ENCODE measurements around the gene WDR45.

WDR45 gene

GRCh38 chrX:49061916-49062315 lies 17.8 kb downstream of the WDR45 start:
- TF ChIP-seq CTCF (IDR thresholded peaks at IDR 0.05; ENCODE audit: insufficient read depth, low read depth, low read length, missing control alignments), result no peak
- DNase-seq (ENCODE audit: low read depth), result no peak
- no peak overlapping the region for H3K4me3 ChIP-seq (ENCODE audit: low read length)

- H3K4me3 ChIP-seq (ENCODE audit: low read length), result no peak overlapping the region
- DNase-seq (ENCODE audit: low read depth), result no peak
- TF ChIP-seq CTCF (IDR thresholded peaks at IDR 0.05; ENCODE audit: insufficient read depth, low read depth, low read length, missing control alignments), result no peak
Measured at GRCh38 chrX:49061490-49061889, 18.2 kb downstream of the WDR45 start.

GRCh38 chrX:49060914-49061313 lies 18.8 kb downstream of the WDR45 start:
- DNase-seq (ENCODE audit: low read depth), result no peak
- no peak overlapping the region for H3K4me3 ChIP-seq (ENCODE audit: low read length)
- TF ChIP-seq CTCF (IDR thresholded peaks at IDR 0.05; ENCODE audit: insufficient read depth, low read depth, low read length, missing control alignments), result no peak

GRCh38 chrX:49059681-49060085 lies 20.0 kb downstream of the WDR45 start:
- peak; percentile 44 for DNase-seq (ENCODE audit: low read depth)
- no peak for TF ChIP-seq CTCF (IDR thresholded peaks at IDR 0.05; ENCODE audit: insufficient read depth, low read depth, low read length, missing control alignments)
- peak overlapping the region; percentile 69 for H3K4me3 ChIP-seq (ENCODE audit: low read length)

GRCh38 chrX:49059201-49059600 lies 20.5 kb downstream of the WDR45 start:
- no peak for TF ChIP-seq CTCF (IDR thresholded peaks at IDR 0.05; ENCODE audit: insufficient read depth, low read depth, low read length, missing control alignments)
- DNase-seq (ENCODE audit: low read depth), result no peak
- H3K4me3 ChIP-seq (ENCODE audit: low read length), result peak overlapping the region; percentile 69

- peak within 1 kb of the TSS; percentile 69 for H3K4me3 ChIP-seq (ENCODE audit: low read length)
- peak; percentile 60 for DNase-seq (ENCODE audit: low read depth)
- TF ChIP-seq CTCF (IDR thresholded peaks at IDR 0.05; ENCODE audit: insufficient read depth, low read depth, low read length, missing control alignments), result no peak
Measured at GRCh38 chrX:49058794-49059193, 20.9 kb downstream of the WDR45 start, which contains the start of gene CCDC120. Gene CCDC120, plus strand, starts transcription at chrX:49058999. Its CDS starts 3,043 bp downstream, at chrX:49062042.

GRCh38 chrX:49054073-49054762 lies 25.5 kb downstream of the WDR45 start:
- DNase-seq (ENCODE audit: low read depth), result no peak
- H3K4me3 ChIP-seq (ENCODE audit: low read length), result peak overlapping the region; percentile 34
- no peak for TF ChIP-seq CTCF (IDR thresholded peaks at IDR 0.05; ENCODE audit: insufficient read depth, low read depth, low read length, missing control alignments)

Data from epithelial cell of esophagus (primary cell).